ENCODE data around the gene SSBP1. TPM values are rescaled to one million over a fixed set of nuclear protein-coding genes. Genes with fewer than 3 reads are reported as not detected.

SSBP1 gene
- total RNA-seq, 1 donor from 2014 or later: 74.4 TPM

DNA sequence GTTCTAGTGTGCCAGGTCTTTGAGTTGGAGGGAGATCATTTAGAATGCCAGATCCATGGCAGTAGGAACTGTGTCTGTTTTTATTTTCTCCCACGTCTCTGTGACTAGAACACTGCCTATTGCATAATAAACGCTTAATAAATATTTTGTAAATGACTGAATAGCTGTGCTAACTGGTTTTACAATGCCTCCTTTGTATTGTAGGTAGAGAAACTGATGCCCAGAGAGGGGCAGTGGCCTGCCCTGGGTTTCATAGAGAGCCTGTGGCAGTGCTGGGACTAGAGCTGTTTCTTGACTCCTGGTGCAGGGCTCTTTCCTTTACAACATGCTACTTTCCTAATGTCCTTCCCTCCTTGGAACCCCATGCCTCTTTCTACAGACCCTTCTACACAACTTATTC, 54.4 kb downstream of the SSBP1 start:
- no peaks in the 10 kb centered on the region for H3K4me1 ChIP-seq
- no peak overlapping the region for H3K4me3 ChIP-seq
- TF ChIP-seq, protein P1, sequence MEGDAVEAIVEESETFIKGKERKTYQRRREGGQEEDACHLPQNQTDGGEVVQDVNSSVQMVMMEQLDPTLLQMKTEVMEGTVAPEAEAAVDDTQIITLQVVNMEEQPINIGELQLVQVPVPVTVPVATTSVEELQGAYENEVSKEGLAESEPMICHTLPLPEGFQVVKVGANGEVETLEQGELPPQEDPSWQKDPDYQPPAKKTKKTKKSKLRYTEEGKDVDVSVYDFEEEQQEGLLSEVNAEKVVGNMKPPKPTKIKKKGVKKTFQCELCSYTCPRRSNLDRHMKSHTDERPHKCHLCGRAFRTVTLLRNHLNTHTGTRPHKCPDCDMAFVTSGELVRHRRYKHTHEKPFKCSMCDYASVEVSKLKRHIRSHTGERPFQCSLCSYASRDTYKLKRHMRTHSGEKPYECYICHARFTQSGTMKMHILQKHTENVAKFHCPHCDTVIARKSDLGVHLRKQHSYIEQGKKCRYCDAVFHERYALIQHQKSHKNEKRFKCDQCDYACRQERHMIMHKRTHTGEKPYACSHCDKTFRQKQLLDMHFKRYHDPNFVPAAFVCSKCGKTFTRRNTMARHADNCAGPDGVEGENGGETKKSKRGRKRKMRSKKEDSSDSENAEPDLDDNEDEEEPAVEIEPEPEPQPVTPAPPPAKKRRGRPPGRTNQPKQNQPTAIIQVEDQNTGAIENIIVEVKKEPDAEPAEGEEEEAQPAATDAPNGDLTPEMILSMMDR (IDR thresholded peaks at IDR 0.05): no peak
- TF ChIP-seq POLR2AphosphoS5 (IDR thresholded peaks at IDR 0.05; ENCODE audit: insufficient read depth in 1 of 2, low read depth in 1 of 2) (no peak), POLR2A (IDR thresholded peaks at IDR 0.05) (no peak)
- intact Hi-C loops (cut with DNase I): no loop called here
- no peaks in the 10 kb centered on the region for H3K9me3 ChIP-seq
- no peaks in the 10 kb centered on the region for H3K36me3 ChIP-seq
- DNase-seq (ENCODE audit: extremely low spot score in 2 of 2): no peak
- H3K27ac ChIP-seq: no peak overlapping the region
- H3K27me3 ChIP-seq: no peaks in the 10 kb centered on the region

Small RNA genes lying within 50 kb of the gene (small RNA-seq; reads per million reads assigned to genes)
- gene RNU1-82P: not detected

Other genes starting within 250 kb of the SSBP1 start
- 21.1 TPM for gene AGK, start 186.9 kb upstream of the SSBP1 start, total RNA-seq
- gene DENND11, start 36.2 kb upstream of the SSBP1 start, total RNA-seq: 21.1 TPM
- gene WEE2, start 30.0 kb upstream of the SSBP1 start, total RNA-seq: not detected
- 1.5 TPM for gene TAS2R3, start 25.7 kb downstream of the SSBP1 start, total RNA-seq
- 1.5 TPM for gene TAS2R4, start 38.3 kb downstream of the SSBP1 start, total RNA-seq
- gene TAS2R5, start 51.9 kb downstream of the SSBP1 start, total RNA-seq: 6.1 TPM
- not detected for gene PRSS37, start 103.1 kb downstream of the SSBP1 start, total RNA-seq
- not detected for gene OR9A4, start 178.0 kb downstream of the SSBP1 start, total RNA-seq
- gene CLEC5A, start 208.6 kb downstream of the SSBP1 start, total RNA-seq: 0.49 TPM
- not detected for gene TAS2R38, start 235.4 kb downstream of the SSBP1 start, total RNA-seq